B cell (primary cell): ENCODE measurements around the gene TOPBP1. TPM values are rescaled to one million over a fixed set of nuclear protein-coding genes. Genes with fewer than 3 reads are reported as not detected.

ENCODE experiments used
- ATAC-seq: fragments of 200-7000 bp; cut with Tn5 transposase; one replicate; pipeline ENCODE4 v1.10.0; 2021; ENCODE audit warnings: low read depth, mild to moderate bottlenecking, moderate number of reproducible peaks, moderate library complexity
- CTCF ChIA-PET: fragments of 350-600 bp; sonication (Branson Sonifier 250); formaldehyde crosslinking; loops from one replicate; lab custom pipeline; 2021; ENCODE audit warnings: antibody characterized with exemption, inconsistent platforms; lab: Charles Lee
- POLR2A ChIA-PET: fragments of 350-600 bp; sonication (Branson Sonifier 250); formaldehyde crosslinking; loops from one replicate; lab custom pipeline; 2021; ENCODE audit warnings: antibody characterized with exemption; lab: Charles Lee
- DNase-seq: peaks from one replicate; pipeline ENCODE4 v3.0.0; 2013
- H2AFZ ChIP-seq: 2 replicates; pipeline ENCODE4 v1.6.1; 2012; ENCODE audit warnings: mild to moderate bottlenecking, low read depth, low read length; ENCODE audit not compliant: insufficient read depth, poor library complexity, severe bottlenecking
- H3K27ac ChIP-seq, 2 donors: 1 replicate in 1 of 2; 2 replicates in 1 of 2; pipeline ENCODE4 v1.5.1; 2012 to 2013; ENCODE audit warnings: low read length in 2 of 2, mild to moderate bottlenecking in 2 of 2, moderate library complexity in 1 of 2
- H3K27me3 ChIP-seq, 4 experiments: fragments of 200-600 bp in 1 of 4; sonication (generic) in 1 of 4; replicated peaks in 1 of 4; 1 replicate in 2 of 4; 2 replicates in 2 of 4; pipeline versions ENCODE4 v1.6.1 to v1.7.0; 2013 to 2016; ENCODE audit warnings: low read length in 3 of 4, mild to moderate bottlenecking in 2 of 4, mixed read lengths in 1 of 4, moderate library complexity in 1 of 4; ENCODE audit not compliant: insufficient read depth in 4 of 4, control insufficient read depth in 3 of 4; ENCODE audit errors: control extremely low read depth in 1 of 4
- H3K36me3 ChIP-seq, 2 experiments: replicated peaks in 1 of 2; 1 replicate in 1 of 2; 2 replicates in 1 of 2; pipeline versions ENCODE4 v1.6.1 to v1.7.1; 2013; ENCODE audit warnings: low read length in 1 of 2; ENCODE audit not compliant: insufficient read depth in 2 of 2, control insufficient read depth in 1 of 2; ENCODE audit errors: control extremely low read depth in 1 of 2, extremely low read depth in 1 of 2
- H3K4me1 ChIP-seq, 2 donors: fragments of 200-600 bp in 1 of 2; sonication (generic) in 1 of 2; 1 replicate in 1 of 2; 2 replicates in 1 of 2; pipeline versions ENCODE4 v1.5.1 to v1.6.1; 2013 to 2017; ENCODE audit warnings: low read length in 2 of 2; ENCODE audit not compliant: control insufficient read depth in 2 of 2, insufficient read depth in 2 of 2
- H3K4me2 ChIP-seq: replicated peaks from 2 replicates; pipeline ENCODE3; 2012; ENCODE audit warnings: mild to moderate bottlenecking, low read depth, low read length; ENCODE audit not compliant: poor library complexity, severe bottlenecking
- H3K4me3 ChIP-seq, 5 experiments: fragments of 200-600 bp in 1 of 5; sonication (generic) in 1 of 5; 1 replicate in 3 of 5; 2 replicates in 2 of 5; pipeline versions ENCODE4 v1.5.1 to v1.7.0; 2011 to 2016; ENCODE audit warnings: low read length in 4 of 5, mild to moderate bottlenecking in 4 of 5, low read depth in 2 of 5, control low read depth in 1 of 5, moderate library complexity in 1 of 5; ENCODE audit not compliant: insufficient read depth in 1 of 5; ENCODE audit errors: control extremely low read depth in 1 of 5, extremely low read depth in 1 of 5
- H3K79me2 ChIP-seq: fragments of 200-600 bp; sonication (generic); one replicate; pipeline ENCODE4 v1.6.0; 2016; ENCODE audit warnings: low read length; ENCODE audit not compliant: control insufficient read depth, insufficient read depth
- H3K9ac ChIP-seq: fragments of 200-600 bp; sonication (generic); 2 replicates; pipeline ENCODE4 v1.6.1; 2017; ENCODE audit warnings: mild to moderate bottlenecking, low read length, moderate library complexity
- H3K9me3 ChIP-seq, 3 donors: one replicate each; pipeline versions ENCODE4 v1.6.1 to v1.7.1; 2013; ENCODE audit warnings: low read length in 2 of 3; ENCODE audit not compliant: control insufficient read depth in 2 of 3, insufficient read depth in 1 of 3; ENCODE audit errors: control extremely low read depth in 1 of 3
- H4K20me1 ChIP-seq: 2 replicates; pipeline ENCODE4 v1.6.0; 2012; ENCODE audit warnings: mild to moderate bottlenecking, low read length; ENCODE audit not compliant: insufficient read depth, control insufficient read depth, poor library complexity, severe bottlenecking
- H3K27ac Mint-ChIP-seq: one replicate; pipeline ENCODE4 v1.8.0; 2021; ENCODE audit warnings: mixed read lengths
- H3K27me3 Mint-ChIP-seq: one replicate; pipeline ENCODE4 v1.8.0; 2021; ENCODE audit warnings: mixed read lengths
- H3K4me1 Mint-ChIP-seq: one replicate; pipeline ENCODE4 v1.8.0; 2021; ENCODE audit warnings: mixed read lengths
- H3K4me3 Mint-ChIP-seq: one replicate; pipeline ENCODE4 v1.8.0; 2021; ENCODE audit warnings: mixed read lengths
- H3K9me3 Mint-ChIP-seq: one replicate; pipeline ENCODE4 v1.8.0; 2022; ENCODE audit warnings: mixed read lengths; ENCODE audit not compliant: insufficient read depth
- EZH2 ChIP-seq: IDR thresholded peaks from 2 replicates; pipeline ENCODE4 v1.6.1; 2012; ENCODE audit warnings: borderline replicate concordance, low read depth, mild to moderate bottlenecking, moderate library complexity, low read length; ENCODE audit not compliant: insufficient read depth, poor library complexity, severe bottlenecking
- WGBS: methylation state at CpG from one replicate; pipeline ENCODE4 v1.1.5; 2013; ENCODE audit warnings: missing lambda C conversion rate; ENCODE audit not compliant: insufficient coverage; 5-methylcytosine and 5-hydroxymethylcytosine counted together
- intact Hi-C: fragments of 100-400 bp; cut with micrococcal nuclease; formaldehyde crosslinking; loops from one replicate; pipeline ENCODE4 v1.10.0; 2022
- polyA plus RNA-seq: library from polyadenylated mRNA; depleted of rRNA; stranded (reverse); fragments of >200 nt; gene quantifications from 2 replicates; pipeline ENCODE4 v1.2.3, GENCODE V29; 2012
- total RNA-seq, 2 donors: library from RNA; stranded (reverse); fragments of 120-200 nt in 1 of 2; gene quantifications; 1 replicate in 1 of 2; 2 replicates in 1 of 2; pipeline versions ENCODE4 v1.2.3 to v1.2.4, GENCODE V29; 2013 to 2022
- TF ChIP-seq, protein P1 (sequence below): fragments of 200-600 bp; IDR thresholded peaks from one replicate; pipeline ENCODE4 v1.8.0; 2022; ENCODE audit warnings: antibody characterized with exemption, mild to moderate bottlenecking

TOPBP1 gene
- total and polyA plus RNA-seq, 2 donors (not counting 1 experiment from before 2014, with no cell fraction given), result 34.2 to 53.7 TPM

GRCh38 chr3:133570937-133571320, 90.8 kb downstream of the TOPBP1 start:
- peaks cover 15% of the 10 kb centered on the region for H4K20me1 ChIP-seq
- 82% methylated on average over 1 of the region's 2 CpGs for WGBS
- H3K27me3 Mint-ChIP-seq, result no peaks in the 10 kb centered on the region

More at GRCh38 chr3:133570937-133571320, 90.8 kb downstream of the TOPBP1 start:
- TF ChIP-seq EZH2, result no peak
- TF ChIP-seq, protein P1, sequence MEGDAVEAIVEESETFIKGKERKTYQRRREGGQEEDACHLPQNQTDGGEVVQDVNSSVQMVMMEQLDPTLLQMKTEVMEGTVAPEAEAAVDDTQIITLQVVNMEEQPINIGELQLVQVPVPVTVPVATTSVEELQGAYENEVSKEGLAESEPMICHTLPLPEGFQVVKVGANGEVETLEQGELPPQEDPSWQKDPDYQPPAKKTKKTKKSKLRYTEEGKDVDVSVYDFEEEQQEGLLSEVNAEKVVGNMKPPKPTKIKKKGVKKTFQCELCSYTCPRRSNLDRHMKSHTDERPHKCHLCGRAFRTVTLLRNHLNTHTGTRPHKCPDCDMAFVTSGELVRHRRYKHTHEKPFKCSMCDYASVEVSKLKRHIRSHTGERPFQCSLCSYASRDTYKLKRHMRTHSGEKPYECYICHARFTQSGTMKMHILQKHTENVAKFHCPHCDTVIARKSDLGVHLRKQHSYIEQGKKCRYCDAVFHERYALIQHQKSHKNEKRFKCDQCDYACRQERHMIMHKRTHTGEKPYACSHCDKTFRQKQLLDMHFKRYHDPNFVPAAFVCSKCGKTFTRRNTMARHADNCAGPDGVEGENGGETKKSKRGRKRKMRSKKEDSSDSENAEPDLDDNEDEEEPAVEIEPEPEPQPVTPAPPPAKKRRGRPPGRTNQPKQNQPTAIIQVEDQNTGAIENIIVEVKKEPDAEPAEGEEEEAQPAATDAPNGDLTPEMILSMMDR, result no peak
- H3K4me1 ChIP-seq, result peaks cover 44 to 68% of the 10 kb centered on the region in 2 donors
- peaks cover 0 to 5% (median 0%) of the 10 kb centered on the region in 3 donors for H3K9me3 ChIP-seq
- H3K9me3 Mint-ChIP-seq, result no peaks in the 10 kb centered on the region
- peak overlapping the region; percentile 37 for H3K27ac Mint-ChIP-seq
- POLR2A ChIA-PET, result interaction anchor here (0.6 to 0.7 kb wide), 2 partner anchors 22 to 850 kb away, joined by 3 to 4 read pairs; no protein-coding TSS in a partner anchor
- CTCF ChIA-PET, result interaction anchor here (1.1 to 6.5 kb wide), 3 partner anchors 76 to 123 kb away, joined by 3 to 71 read pairs (median 29); no protein-coding TSS in a partner anchor
- H3K4me1 Mint-ChIP-seq, result peaks cover 73% of the 10 kb centered on the region
- H3K4me3 Mint-ChIP-seq, result no peak overlapping the region
- no peak overlapping the region for H3K27ac ChIP-seq
- H3K4me2 ChIP-seq, result no peak overlapping the region
- no peak for DNase-seq
- no peak for ATAC-seq
- no peaks in the 10 kb centered on the region for H3K27me3 ChIP-seq
- intact Hi-C loops, result loop anchor here (5.0 to 10.0 kb wide), 3 partner anchors 51 to 674 kb away; no protein-coding TSS in a partner anchor
- no peak overlapping the region for H3K9ac ChIP-seq
- H3K4me3 ChIP-seq, result no peak overlapping the region
- H3K79me2 ChIP-seq, result peaks cover 17% of the 10 kb centered on the region
- no peak overlapping the region for H2AFZ ChIP-seq
- H3K36me3 ChIP-seq, result peaks cover 0 to 6% of the 10 kb centered on the region in 2 experiments
